Stimulated activated CD8-positive, alpha-beta memory T cell treated with anti-CD3 and anti-CD28 coated beads, Interleukin-4, amount 100 ng/mL, for 1 hour (primary cell): ENCODE data around the gene PYGB.

Source experiments
- DNase-seq, 2 donors: peaks; one replicate each; pipeline ENCODE4 v3.0.0-alpha.2; 2020; ENCODE audit warnings: low read depth in 2 of 2, low spot score in 1 of 2

The PYGB gene

GRCh38 chr20:25215521-25215920 lies 32.4 kb upstream of the PYGB start:
- no peak for DNase-seq

- no peak for DNase-seq
These were observed 31.5 kb upstream of the PYGB start for GRCh38 chr20:25216199-25216945.

- DNase-seq, result no peak
These were observed 30.4 kb upstream of the PYGB start for GRCh38 chr20:25217161-25218108.

- DNase-seq, result no peak
These were observed 29.8 kb upstream of the PYGB start for GRCh38 chr20:25218109-25218486.

GRCh38 chr20:25218492-25218891 lies 29.4 kb upstream of the PYGB start:
- DNase-seq, result no peak

GRCh38 chr20:25219365-25219764 lies 28.5 kb upstream of the PYGB start:
- no peak for DNase-seq

GRCh38 chr20:25220021-25220730 lies 27.7 kb upstream of the PYGB start:
- DNase-seq, result no peak

- DNase-seq, result no peak
These were observed 26.9 kb upstream of the PYGB start for GRCh38 chr20:25220810-25221591.

GRCh38 chr20:25221592-25222460 lies 26.1 kb upstream of the PYGB start:
- no peak for DNase-seq

GRCh38 chr20:25222461-25223178 lies 25.3 kb upstream of the PYGB start:
- DNase-seq, result no peak

GRCh38 chr20:25223179-25223661 lies 24.7 kb upstream of the PYGB start:
- DNase-seq, result no peak

- no peak for DNase-seq
These were observed 23.8 kb upstream of the PYGB start for GRCh38 chr20:25223765-25224720.

GRCh38 chr20:25224941-25225340 lies 22.9 kb upstream of the PYGB start:
- no peak for DNase-seq

GRCh38 chr20:25225642-25226432 lies 22.0 kb upstream of the PYGB start:
- no peak for DNase-seq

GRCh38 chr20:25226433-25227316 lies 21.2 kb upstream of the PYGB start:
- DNase-seq, result no peak

GRCh38 chr20:25227317-25227831 lies 20.5 kb upstream of the PYGB start:
- no peak for DNase-seq
